Calu3 (cell line): ENCODE results near the gene MAD1L1. TPM values are rescaled to one million over a fixed set of nuclear protein-coding genes. Genes with fewer than 3 reads are reported as not detected.

ENCODE experiments used
- BruUV-seq: library from RNA; stranded (reverse); fragments of 400-500 nt; replicated peaks from 2 replicates; lab custom pipeline; 2021; lab: Mats Ljungman, UMichigan
- CTCF ChIA-PET: fragments of 300-600 bp; sonication (Branson Sonifier 250); formaldehyde crosslinking; loops from one replicate; lab custom pipeline; 2022; ENCODE audit warnings: antibody characterized with exemption; lab: Charles Lee
- DNase-seq: peaks from one replicate; pipeline ENCODE4 v3.0.0; 2022
- H3K27ac Mint-ChIP-seq: one replicate; pipeline ENCODE4 v1.8.0; 2022; ENCODE audit warnings: mixed read lengths; ENCODE audit not compliant: unreplicated experiment
- H3K27me3 Mint-ChIP-seq: one replicate; pipeline ENCODE4 v1.8.0; 2022; ENCODE audit warnings: mixed read lengths; ENCODE audit not compliant: unreplicated experiment
- H3K36me3 Mint-ChIP-seq: one replicate; pipeline ENCODE4 v1.8.0; 2022; ENCODE audit warnings: mild to moderate bottlenecking, moderate library complexity, mixed read lengths; ENCODE audit not compliant: insufficient read depth, unreplicated experiment
- H3K4me1 Mint-ChIP-seq: one replicate; pipeline ENCODE4 v1.8.0; 2022; ENCODE audit warnings: mild to moderate bottlenecking, low read depth, mixed read lengths; ENCODE audit not compliant: unreplicated experiment
- H3K4me3 Mint-ChIP-seq: one replicate; pipeline ENCODE4 v1.8.0; 2022; ENCODE audit warnings: mild to moderate bottlenecking, low read depth, moderate library complexity, mixed read lengths; ENCODE audit not compliant: unreplicated experiment
- H3K9me3 Mint-ChIP-seq: one replicate; pipeline ENCODE4 v1.8.0; 2022; ENCODE audit warnings: low read depth, mixed read lengths; ENCODE audit not compliant: unreplicated experiment
- CTCF ChIP-seq: fragments of 200-600 bp; IDR thresholded peaks from one replicate; pipeline ENCODE4 v1.8.0; 2022; ENCODE audit warnings: antibody characterized with exemption; ENCODE audit not compliant: unreplicated experiment
- intact Hi-C: fragments of 100-400 bp; cut with micrococcal nuclease; formaldehyde crosslinking; loops from one replicate; pipeline ENCODE4 v1.10.0; 2022; ENCODE audit not compliant: unreplicated experiment
- total RNA-seq: library from RNA; stranded (reverse); gene quantifications from 2 replicates; pipeline ENCODE4 v1.2.3, GENCODE V29; 2022

Gene MAD1L1
- total RNA-seq, 1 experiment from 2014 or later = 86.0 TPM

- H3K9me3 Mint-ChIP-seq = no peaks in the 10 kb centered on the region
- no peaks in the 10 kb centered on the region for H3K4me1 Mint-ChIP-seq
- no peak for DNase-seq
- no peaks in the 10 kb centered on the region for H3K36me3 Mint-ChIP-seq
- CTCF ChIA-PET = interaction anchor here (0.5 kb wide), 1 partner anchor 309 kb away, joined by 3 read pairs; no protein-coding TSS in a partner anchor
- no peak overlapping the region for H3K27ac Mint-ChIP-seq
- intact Hi-C loops = no loop called here
- no TSS peak for BruUV-seq
- no peak overlapping the region for H3K4me3 Mint-ChIP-seq
- H3K27me3 Mint-ChIP-seq = no peaks in the 10 kb centered on the region
- TF ChIP-seq CTCF = no peak
Measured at GRCh38 chr7:1948887-1949680, 283.7 kb downstream of the MAD1L1 start.

- DNase-seq = no peak
Measured at GRCh38 chr7:1948301-1948796, 284.4 kb downstream of the MAD1L1 start.

GRCh38 chr7:1947586-1948217 is 285.0 kb downstream of the MAD1L1 start:
- no TSS peak for BruUV-seq
- intact Hi-C loops = no loop called here

More at GRCh38 chr7:1948301-1948796, 284.4 kb downstream of the MAD1L1 start:
- Mint-ChIP-seq H3K4me1 (no peaks in the 10 kb centered on the region), H3K27me3 (no peaks in the 10 kb centered on the region), H3K4me3 (no peak overlapping the region), H3K9me3 (no peaks in the 10 kb centered on the region), H3K27ac (no peak overlapping the region), H3K36me3 (no peaks in the 10 kb centered on the region)
- intact Hi-C loops = no loop called here
- TF ChIP-seq CTCF = no peak
- CTCF ChIA-PET = interaction anchor here (0.5 kb wide), 1 partner anchor 309 kb away, joined by 3 read pairs; no protein-coding TSS in a partner anchor
- BruUV-seq = no TSS peak

More at GRCh38 chr7:1947586-1948217, 285.0 kb downstream of the MAD1L1 start:
- CTCF ChIA-PET = no interaction called here
- TF ChIP-seq CTCF = no peak
- Mint-ChIP-seq H3K4me3 (no peak overlapping the region), H3K27me3 (no peaks in the 10 kb centered on the region), H3K9me3 (no peaks in the 10 kb centered on the region), H3K4me1 (no peaks in the 10 kb centered on the region), H3K27ac (no peak overlapping the region), H3K36me3 (no peaks in the 10 kb centered on the region)
- DNase-seq = no peak
